HepG2 (cell line): ENCODE data around the gene GNA12. TPM values are rescaled to one million over a fixed set of nuclear protein-coding genes. Genes with fewer than 3 reads are reported as not detected.

Source experiments
- ATAC-seq: fragments of 200-7000 bp; cut with Tn5 transposase; 3 replicates; pipeline ENCODE4 v1.9.1; 2020; ENCODE audit warnings: mild to moderate bottlenecking, moderate library complexity
- BruUV-seq: library from RNA; stranded (reverse); fragments of 400-500 nt; replicated peaks from 2 replicates; lab custom pipeline; 2021; lab: Mats Ljungman, UMichigan
- CTCF ChIA-PET: fragments of 300-600 bp; formaldehyde crosslinking; extraction: SDS; loops from one replicate; lab custom pipeline; 2021; ENCODE audit warnings: low total read pairs, inconsistent platforms, low intra/inter-chr PET ratio; lab: Yijun Ruan, JAX
- POLR2A ChIA-PET: fragments of 350-600 bp; sonication (Branson Sonifier 250); formaldehyde crosslinking; loops from one replicate; lab custom pipeline; 2020; ENCODE audit warnings: antibody characterized with exemption, inconsistent platforms; lab: Yijun Ruan, JAX
- DNase-seq: peaks from one replicate; pipeline ENCODE4 v3.0.0-alpha.2; 2015; ENCODE audit warnings: low spot score
- FAIRE-seq: peaks from 3 replicates; lab custom pipeline; 2011; peaks lifted over from hg19 to GRCh38; lab: Jason Lieb, UNC
- H2AFZ ChIP-seq: one replicate; pipeline ENCODE4 v1.6.1; 2011; ENCODE audit warnings: low read length, inconsistent platforms
- H3K27ac ChIP-seq: fragments of 300-600 bp; 3 replicates; pipeline ENCODE4 v1.8.0; 2011; ENCODE audit warnings: mixed run types, mild to moderate bottlenecking, mixed read lengths, low read length, inconsistent platforms; ENCODE audit not compliant: insufficient read depth; ENCODE audit errors: extremely low read length
- H3K27me3 ChIP-seq, 2 experiments: fragments of 200-600 bp in 1 of 2; 2 replicates in 1 of 2; 3 replicates in 1 of 2; pipeline versions ENCODE4 v1.6.0 to v1.8.0; 2011; ENCODE audit warnings: low read length in 2 of 2, mild to moderate bottlenecking in 2 of 2, moderate library complexity in 2 of 2, inconsistent platforms in 1 of 2; ENCODE audit not compliant: insufficient read depth in 2 of 2, control insufficient read depth in 1 of 2
- H3K36me3 ChIP-seq, 2 experiments: fragments of 200-600 bp in 1 of 2; replicated peaks in 1 of 2; 2 replicates in 1 of 2; 3 replicates in 1 of 2; pipeline versions ENCODE4 v1.5.1 to v1.8.0; 2011; ENCODE audit warnings: low read length in 2 of 2, inconsistent platforms in 1 of 2; ENCODE audit not compliant: insufficient read depth in 2 of 2, control insufficient read depth in 1 of 2
- H3K4me1 ChIP-seq: 2 replicates; pipeline ENCODE4 v1.5.1; 2012; ENCODE audit warnings: low read length, inconsistent platforms; ENCODE audit not compliant: insufficient read depth
- H3K4me2 ChIP-seq: 2 replicates; pipeline ENCODE4 v1.6.0; 2011; ENCODE audit warnings: low read depth, low read length, inconsistent platforms
- H3K4me3 ChIP-seq, 3 experiments: fragments of 200-600 bp in 1 of 3; sonication (generic), shearing (Covaris generic) in 1 of 3; replicated peaks in 1 of 3; 2 replicates each; pipeline ENCODE4 v1.5.1; 2011 to 2016; ENCODE audit warnings: low read length in 3 of 3, inconsistent platforms in 2 of 3, low read depth in 2 of 3, mild to moderate bottlenecking in 2 of 3, control low read depth in 1 of 3, mixed read lengths in 1 of 3; ENCODE audit not compliant: insufficient read depth in 1 of 3
- H3K79me2 ChIP-seq: one replicate; pipeline ENCODE4 v1.6.1; 2011; ENCODE audit warnings: low read length, inconsistent platforms; ENCODE audit not compliant: insufficient read depth
- H3K9ac ChIP-seq: 2 replicates; pipeline ENCODE4 v1.6.0; 2011; ENCODE audit warnings: mild to moderate bottlenecking, low read depth, low read length, inconsistent platforms; ENCODE audit not compliant: insufficient read depth
- H3K9me3 ChIP-seq: 2 replicates; pipeline ENCODE4 v1.5.1; 2012; ENCODE audit warnings: mild to moderate bottlenecking, low read length
- H4K20me1 ChIP-seq: 2 replicates; pipeline ENCODE4 v1.6.0; 2011; ENCODE audit warnings: inconsistent platforms, mild to moderate bottlenecking, low read length, moderate library complexity; ENCODE audit not compliant: insufficient read depth
- CENPX ChIP-seq: sonication (generic); formaldehyde crosslinking; IDR thresholded peaks from 2 replicates; pipeline ENCODE4 v1.9.0; 2021; ENCODE audit warnings: mild to moderate bottlenecking, missing genetic modification reagents, moderate library complexity
- MATR3 ChIP-seq: sonication (generic); formaldehyde crosslinking; IDR thresholded peaks from 2 replicates; pipeline ENCODE4 v1.4.0; 2020; ENCODE audit warnings: missing genetic modification reagents
- ZSCAN20 ChIP-seq: sonication (generic); formaldehyde crosslinking; IDR thresholded peaks from 2 replicates; pipeline ENCODE4 v1.4.0; 2020; ENCODE audit warnings: missing genetic modification reagents, mild to moderate bottlenecking, borderline replicate concordance
- WGBS: methylation state at CpG from one replicate; pipeline ENCODE4 v1.1.6; 2017; ENCODE audit warnings: low lambda C conversion rate; 5-methylcytosine and 5-hydroxymethylcytosine counted together
- in situ Hi-C: cut with HindIII; loops from 2 replicates; pipeline ENCODE4 v1.10.0; 2017; ENCODE audit warnings: low pct_unique_long_range_greater_than_20kb; ENCODE audit not compliant: extremely low pct_ligation_motif_present
- intact Hi-C: fragments of 100-400 bp; cut with micrococcal nuclease; formaldehyde crosslinking; loops from one replicate; pipeline ENCODE4 v1.10.0; 2022; ENCODE audit not compliant: unreplicated experiment
- polyA plus RNA-seq, 8 experiments: library from polyadenylated mRNA; depleted of rRNA in 3 of 8; stranded (reverse) in 7 of 8; unstranded in 1 of 8; fragments of >200 nt; fragmentation: Illumina TruSeq in 4 of 8; extraction: Trizol in 4 of 8; gene quantifications; 2 replicates each; pipeline versions ENCODE4 v1.2.1 to v1.2.3, GENCODE V29; 2011 to 2016; ENCODE audit warnings: low read depth in 4 of 8, missing spikeins in 1 of 8, mixed read lengths in 1 of 8; ENCODE audit not compliant: insufficient read depth in 1 of 8
- total RNA-seq, 5 experiments: library from RNA; depleted of rRNA; stranded (reverse); fragments of >200 nt; fragmentation: Illumina TruSeq; extraction: Trizol; gene quantifications; 2 replicates each; pipeline ENCODE4 v1.2.3, GENCODE V29; 2016; ENCODE audit warnings: low read depth in 1 of 5
- TF ChIP-seq, protein P1 (sequence below): IDR thresholded peaks from 2 replicates; pipeline ENCODE4 v1.6.1; 2016; ENCODE audit warnings: low read depth, borderline replicate concordance
- TF ChIP-seq, protein P2 (sequence below): IDR thresholded peaks from 2 replicates; pipeline ENCODE4 v1.6.1; 2016; ENCODE audit warnings: low read depth

GNA12 gene
- total and polyA plus RNA-seq, 2 of the 13 experiments (the other 11 are each of a cell fraction or from before 2014, with no cell fraction given) = 16.2 to 50.9 TPM

DNA sequence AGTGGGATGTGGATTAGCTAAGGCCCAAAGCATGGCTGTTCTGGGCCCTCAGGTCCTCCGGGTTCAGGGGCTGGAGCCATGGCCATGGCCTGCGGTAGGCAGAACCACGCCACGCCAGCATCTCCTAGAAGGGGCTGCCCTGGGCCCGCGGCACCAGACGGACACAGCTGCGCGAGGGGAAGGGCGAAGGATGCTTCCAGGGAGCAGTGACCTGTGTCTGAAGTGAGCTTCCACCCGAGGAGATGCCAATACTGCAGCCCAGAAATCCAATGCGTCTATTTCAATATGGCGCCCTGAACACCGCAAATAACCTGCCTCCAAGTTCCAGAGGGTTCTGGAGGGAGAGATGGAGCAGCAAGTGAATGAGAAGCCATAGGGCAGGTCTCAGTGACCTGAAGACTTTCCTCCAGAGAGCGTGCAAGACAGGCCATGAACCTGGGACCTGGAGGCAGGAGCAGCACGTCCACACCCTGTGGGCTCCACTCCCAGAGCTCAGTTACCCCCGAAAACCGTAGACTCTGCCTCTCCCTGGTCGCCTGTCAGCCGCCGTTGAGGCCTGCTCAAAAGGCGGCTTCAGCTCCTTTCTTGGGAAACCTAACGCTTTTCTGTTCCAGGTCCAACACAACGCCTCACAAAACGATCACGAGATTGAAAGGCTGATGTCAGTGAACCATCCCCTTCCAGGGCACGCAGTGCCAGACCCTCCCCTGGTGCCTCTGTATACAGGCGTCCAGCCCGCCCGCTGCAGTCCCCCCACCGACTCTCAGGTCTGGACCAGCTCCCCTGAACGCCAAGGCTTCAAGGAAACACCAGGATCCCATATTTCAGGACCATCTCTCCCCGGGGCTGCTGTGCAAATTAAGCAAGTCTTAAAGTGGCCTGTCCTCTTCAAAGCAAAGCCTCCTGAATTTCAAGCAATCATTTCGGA, 118.7 kb downstream of the GNA12 start:
- Histone ChIP-seq H3K9ac (no peak overlapping the region), H3K27ac (no peak overlapping the region), H3K4me1 (no peaks in the 10 kb centered on the region), H2AFZ (no peak overlapping the region), H3K9me3 (no peaks in the 10 kb centered on the region), H4K20me1 (no peaks in the 10 kb centered on the region), H3K36me3 (peaks cover 12 to 38% of the 10 kb centered on the region in 2 experiments; a peak in 4 of 5 replicates), H3K27me3 (no peaks in the 10 kb centered on the region), H3K4me3 (no peak overlapping the region), H3K79me2 (no peaks in the 10 kb centered on the region), H3K4me2 (no peak overlapping the region)
- intact Hi-C loops (no loop called here), in situ Hi-C loops (no loop called here)
- BruUV-seq = no TSS peak
- FAIRE-seq (no peak), DNase-seq (no peak), ATAC-seq (no peak)
- TF ChIP-seq CENPX (no peak), ZSCAN20 (no peak), MATR3 (CRISPR knock-in tag) (no peak)
- TF ChIP-seq, protein P1, sequence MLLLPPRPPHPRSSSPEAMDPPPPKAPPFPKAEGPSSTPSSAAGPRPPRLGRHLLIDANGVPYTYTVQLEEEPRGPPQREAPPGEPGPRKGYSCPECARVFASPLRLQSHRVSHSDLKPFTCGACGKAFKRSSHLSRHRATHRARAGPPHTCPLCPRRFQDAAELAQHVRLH (CRISPR knock-in tag) = no peak
- TF ChIP-seq, protein P2, sequence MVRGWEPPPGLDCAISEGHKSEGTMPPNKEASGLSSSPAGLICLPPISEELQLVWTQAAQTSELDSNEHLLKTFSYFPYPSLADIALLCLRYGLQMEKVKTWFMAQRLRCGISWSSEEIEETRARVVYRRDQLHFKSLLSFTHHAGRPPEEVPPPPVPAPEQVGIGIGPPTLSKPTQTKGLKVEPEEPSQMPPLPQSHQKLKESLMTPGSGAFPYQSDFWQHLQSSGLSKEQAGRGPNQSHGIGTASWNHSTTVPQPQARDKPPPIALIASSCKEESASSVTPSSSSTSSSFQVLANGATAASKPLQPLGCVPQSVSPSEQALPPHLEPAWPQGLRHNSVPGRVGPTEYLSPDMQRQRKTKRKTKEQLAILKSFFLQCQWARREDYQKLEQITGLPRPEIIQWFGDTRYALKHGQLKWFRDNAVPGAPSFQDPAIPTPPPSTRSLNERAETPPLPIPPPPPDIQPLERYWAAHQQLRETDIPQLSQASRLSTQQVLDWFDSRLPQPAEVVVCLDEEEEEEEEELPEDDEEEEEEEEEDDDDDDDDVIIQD = no peak
- ChIA-PET POLR2A (no interaction called here), CTCF (no interaction called here)
- WGBS = 97% methylated on average over 26 of the region's 34 CpGs
